DND-41 (cell line): ENCODE data around the gene SH3RF3.

Source experiments
- ATAC-seq: fragments of 200-7000 bp; cut with Tn5 transposase; 3 replicates; pipeline ENCODE4 v1.9.1; 2021; ENCODE audit warnings: low read depth; ENCODE audit not compliant: insufficient read depth
- DNase-seq: peaks from one replicate; pipeline ENCODE4 v3.0.0-alpha.2; 2020
- H2AFZ ChIP-seq: 2 replicates; pipeline ENCODE4 v1.6.0; 2012; ENCODE audit warnings: low read depth, low read length
- H3K27ac ChIP-seq: 2 replicates; pipeline ENCODE4 v1.5.1; 2012; ENCODE audit warnings: low read length, inconsistent platforms
- H3K27me3 ChIP-seq: fragments of 200-600 bp; sonication (generic); 2 replicates; pipeline ENCODE4 v1.6.0; 2012; ENCODE audit warnings: low read length, mild to moderate bottlenecking, inconsistent platforms; ENCODE audit not compliant: insufficient read depth, poor library complexity
- H3K36me3 ChIP-seq: 2 replicates; pipeline ENCODE4 v1.5.1; 2012; ENCODE audit warnings: low read length, inconsistent platforms; ENCODE audit not compliant: insufficient read depth
- H3K4me1 ChIP-seq: 2 replicates; pipeline ENCODE4 v1.5.1; 2012; ENCODE audit warnings: mild to moderate bottlenecking, low read length; ENCODE audit not compliant: insufficient read depth
- H3K4me2 ChIP-seq: 2 replicates; pipeline ENCODE4 v1.6.0; 2012; ENCODE audit warnings: mild to moderate bottlenecking, moderate library complexity, low read length, inconsistent platforms; ENCODE audit not compliant: insufficient read depth
- H3K4me3 ChIP-seq, 2 experiments: fragments of 200-600 bp in 1 of 2; shearing (Covaris generic) in 1 of 2; 2 replicates each; pipeline ENCODE4 v1.5.1; 2012 to 2016; ENCODE audit warnings: inconsistent platforms in 2 of 2, low read length in 2 of 2, mild to moderate bottlenecking in 2 of 2, low read depth in 1 of 2, moderate library complexity in 1 of 2
- H3K79me2 ChIP-seq: 2 replicates; pipeline ENCODE4 v1.6.0; 2012; ENCODE audit warnings: low read length, inconsistent platforms; ENCODE audit not compliant: insufficient read depth
- H3K9ac ChIP-seq: 2 replicates; pipeline ENCODE4 v1.6.0; 2012; ENCODE audit warnings: low read depth, mild to moderate bottlenecking, inconsistent platforms, low read length, moderate library complexity
- H3K9me3 ChIP-seq: 2 replicates; pipeline ENCODE4 v1.5.1; 2012; ENCODE audit warnings: low read length, moderate library complexity, mild to moderate bottlenecking, inconsistent platforms; ENCODE audit not compliant: insufficient read depth, severe bottlenecking
- H4K20me1 ChIP-seq: 2 replicates; pipeline ENCODE4 v1.6.0; 2012; ENCODE audit warnings: low read length; ENCODE audit not compliant: insufficient read depth
- EZH2 ChIP-seq: IDR thresholded peaks from 3 replicates; pipeline ENCODE4 v1.6.1; 2012; ENCODE audit warnings: borderline replicate concordance, low read depth, mild to moderate bottlenecking, moderate library complexity, low read length, inconsistent platforms; ENCODE audit not compliant: severe bottlenecking
- TF ChIP-seq, protein P1 (sequence below): IDR thresholded peaks from 2 replicates; pipeline ENCODE4 v1.5.1; 2012; ENCODE audit warnings: borderline replicate concordance, low read length, moderate library complexity, mild to moderate bottlenecking; ENCODE audit not compliant: poor library complexity, severe bottlenecking; ENCODE audit errors: extremely low read depth

Gene SH3RF3

DNA sequence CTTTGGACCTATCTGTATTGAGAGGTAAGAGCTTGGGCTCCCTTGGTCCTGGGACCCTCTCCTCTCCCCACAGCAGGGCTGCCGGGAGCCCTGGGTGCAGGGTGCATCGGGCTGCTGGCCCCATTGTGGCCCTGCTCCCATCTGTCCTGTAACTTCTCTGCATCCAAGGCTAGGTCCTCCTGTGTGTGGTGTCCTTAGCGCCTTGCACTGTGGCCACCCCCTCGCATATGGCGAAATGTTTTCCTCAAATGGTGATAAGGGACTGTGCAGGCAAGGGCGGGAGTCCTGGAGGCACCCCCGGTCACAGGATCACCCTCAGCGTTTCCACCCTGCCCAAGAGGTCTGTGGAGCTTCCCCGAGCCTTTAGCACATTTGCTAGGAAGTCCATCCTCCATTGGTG is 208.2 kb downstream of the SH3RF3 start:
- H3K79me2 ChIP-seq = no peaks in the 10 kb centered on the region
- no peaks in the 10 kb centered on the region for H3K9me3 ChIP-seq
- no peaks in the 10 kb centered on the region for H3K36me3 ChIP-seq
- TF ChIP-seq EZH2 = no peak
- TF ChIP-seq, protein P1, sequence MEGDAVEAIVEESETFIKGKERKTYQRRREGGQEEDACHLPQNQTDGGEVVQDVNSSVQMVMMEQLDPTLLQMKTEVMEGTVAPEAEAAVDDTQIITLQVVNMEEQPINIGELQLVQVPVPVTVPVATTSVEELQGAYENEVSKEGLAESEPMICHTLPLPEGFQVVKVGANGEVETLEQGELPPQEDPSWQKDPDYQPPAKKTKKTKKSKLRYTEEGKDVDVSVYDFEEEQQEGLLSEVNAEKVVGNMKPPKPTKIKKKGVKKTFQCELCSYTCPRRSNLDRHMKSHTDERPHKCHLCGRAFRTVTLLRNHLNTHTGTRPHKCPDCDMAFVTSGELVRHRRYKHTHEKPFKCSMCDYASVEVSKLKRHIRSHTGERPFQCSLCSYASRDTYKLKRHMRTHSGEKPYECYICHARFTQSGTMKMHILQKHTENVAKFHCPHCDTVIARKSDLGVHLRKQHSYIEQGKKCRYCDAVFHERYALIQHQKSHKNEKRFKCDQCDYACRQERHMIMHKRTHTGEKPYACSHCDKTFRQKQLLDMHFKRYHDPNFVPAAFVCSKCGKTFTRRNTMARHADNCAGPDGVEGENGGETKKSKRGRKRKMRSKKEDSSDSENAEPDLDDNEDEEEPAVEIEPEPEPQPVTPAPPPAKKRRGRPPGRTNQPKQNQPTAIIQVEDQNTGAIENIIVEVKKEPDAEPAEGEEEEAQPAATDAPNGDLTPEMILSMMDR = no peak
- H3K27me3 ChIP-seq = no peaks in the 10 kb centered on the region
- DNase-seq (no peak), ATAC-seq (no peak)
- no peak overlapping the region for H3K4me2 ChIP-seq
- H3K27ac ChIP-seq = no peak overlapping the region
- H2AFZ ChIP-seq = no peak overlapping the region
- peaks cover 49% of the 10 kb centered on the region for H3K4me1 ChIP-seq
- H4K20me1 ChIP-seq = no peaks in the 10 kb centered on the region
- no peak overlapping the region for H3K9ac ChIP-seq
- no peak overlapping the region for H3K4me3 ChIP-seq

DNA sequence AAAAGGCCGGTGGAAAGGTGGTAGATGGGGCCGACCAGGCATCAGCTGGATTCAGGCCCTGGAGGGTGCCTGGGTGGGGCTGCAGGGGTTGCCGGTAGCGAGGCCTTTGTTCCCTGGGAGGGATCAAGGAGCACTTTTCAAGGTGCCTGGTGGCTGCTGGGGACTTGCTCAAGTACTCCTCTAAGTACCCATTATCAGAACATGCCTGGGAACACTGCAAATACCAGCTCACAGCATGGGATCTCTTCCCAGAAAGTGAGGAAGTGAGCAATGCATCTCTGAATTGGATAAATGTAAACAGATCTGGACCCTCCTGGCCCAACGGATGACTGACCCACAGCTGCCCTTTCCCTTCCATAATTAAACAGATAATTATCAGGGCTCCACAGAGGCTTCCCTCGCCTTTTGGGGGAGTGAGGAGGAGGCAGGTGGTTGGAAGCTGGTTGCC is 210.5 kb downstream of the SH3RF3 start:
- peaks cover 29% of the 10 kb centered on the region for H3K4me1 ChIP-seq
- H3K27ac ChIP-seq = no peak overlapping the region
- DNase-seq (no peak), ATAC-seq (no peak)
- no peaks in the 10 kb centered on the region for H3K36me3 ChIP-seq
- no peak overlapping the region for H3K9ac ChIP-seq
- H3K79me2 ChIP-seq = no peaks in the 10 kb centered on the region
- H3K4me3 ChIP-seq = no peak overlapping the region
- H3K4me2 ChIP-seq = no peak overlapping the region
- H3K27me3 ChIP-seq = no peaks in the 10 kb centered on the region
- no peak overlapping the region for H2AFZ ChIP-seq
- no peaks in the 10 kb centered on the region for H3K9me3 ChIP-seq
- 0 out of 2 replicates have a peak, but pooled peaks cover under 1% of the 10 kb centered on the region for H4K20me1 ChIP-seq
- no peak for TF ChIP-seq EZH2
- TF ChIP-seq, protein P1 = no peak

DNA sequence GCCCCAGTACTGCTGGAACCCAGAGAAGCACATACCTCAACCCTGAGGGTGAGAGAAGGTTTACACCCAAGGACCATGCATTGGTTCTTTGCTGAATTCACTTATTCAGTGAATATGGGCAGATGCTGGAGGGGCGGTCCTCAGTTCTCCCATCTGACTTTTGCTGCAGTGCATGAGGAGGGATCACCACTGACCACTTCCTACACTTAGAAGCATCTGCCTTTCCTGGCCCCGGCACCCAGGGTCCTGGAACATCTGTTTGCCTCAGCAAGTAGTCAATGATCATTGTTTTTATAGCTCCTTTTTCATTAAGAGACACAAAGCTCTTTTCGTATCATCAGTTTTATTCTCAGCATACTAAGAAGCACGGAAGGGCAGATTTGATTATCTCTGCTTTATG is 211.4 kb downstream of the SH3RF3 start:
- DNase-seq (no peak), ATAC-seq (no peak)
- Histone ChIP-seq H3K27ac (no peak overlapping the region), H3K27me3 (no peaks in the 10 kb centered on the region), H3K9ac (no peak overlapping the region), H3K36me3 (no peaks in the 10 kb centered on the region), H3K9me3 (no peaks in the 10 kb centered on the region), H2AFZ (no peak overlapping the region), H3K79me2 (no peaks in the 10 kb centered on the region), H3K4me3 (no peak overlapping the region), H3K4me2 (no peak overlapping the region), H4K20me1 (0 out of 2 replicates have a peak, but pooled peaks cover 3% of the 10 kb centered on the region), H3K4me1 (peaks cover 21% of the 10 kb centered on the region)
- no peak for TF ChIP-seq EZH2
- TF ChIP-seq, protein P1 = no peak
